GM23338 (cell line): ENCODE measurements around the gene NCOA6. TPM values are rescaled to one million over a fixed set of nuclear protein-coding genes. Genes with fewer than 3 reads are reported as not detected.
"Not testable (repeated sequence)": the region's sequence is repeated elsewhere in the genome, so short reads cannot be mapped to it uniquely, and the experiment has no call there.

Experiments
- ATAC-seq: fragments of 200-7000 bp; cut with Tn5 transposase; 3 replicates; pipeline ENCODE4 v1.9.1; 2020
- DNase-seq: peaks from one replicate; pipeline ENCODE4 v3.0.0-alpha.2; 2015; ENCODE audit warnings: low spot score
- H2AFZ ChIP-seq: fragments of 200-600 bp; sonication (generic); 2 replicates; pipeline ENCODE4 v1.8.0; 2016; ENCODE audit warnings: antibody characterized with exemption, mild to moderate bottlenecking, moderate library complexity
- H3F3A ChIP-seq: fragments of 200-600 bp; sonication (generic); replicated peaks from 2 replicates; pipeline ENCODE4 v1.8.0; 2017; ENCODE audit warnings: antibody characterized with exemption, mixed run types, low read depth
- H3K27ac ChIP-seq: fragments of 200-600 bp; sonication (generic); 2 replicates; pipeline ENCODE4 v1.6.1; 2016; ENCODE audit warnings: low read depth
- H3K27me3 ChIP-seq: fragments of 200-600 bp; sonication (generic); 2 replicates; pipeline ENCODE4 v1.8.0; 2016; ENCODE audit warnings: mild to moderate bottlenecking, mixed run types, moderate library complexity; ENCODE audit not compliant: insufficient read depth
- H3K36me3 ChIP-seq: fragments of 200-600 bp; sonication (generic); 2 replicates; pipeline ENCODE4 v1.8.0; 2016; ENCODE audit warnings: mild to moderate bottlenecking; ENCODE audit not compliant: insufficient read depth
- H3K4me1 ChIP-seq: fragments of 200-600 bp; sonication (generic); 2 replicates; pipeline ENCODE4 v1.8.0; 2016; ENCODE audit warnings: mild to moderate bottlenecking, moderate library complexity; ENCODE audit not compliant: insufficient read depth
- H3K4me2 ChIP-seq: fragments of 200-600 bp; sonication (generic); 2 replicates; pipeline ENCODE4 v1.7.1; 2017; ENCODE audit warnings: mixed run types
- H3K4me3 ChIP-seq: fragments of 200-600 bp; sonication (generic); 2 replicates; pipeline ENCODE4 v1.6.1; 2016; ENCODE audit warnings: mixed run types
- H3K79me2 ChIP-seq: fragments of 200-600 bp; sonication (generic); replicated peaks from 2 replicates; pipeline ENCODE4 v1.8.0; 2017; ENCODE audit warnings: mild to moderate bottlenecking; ENCODE audit not compliant: insufficient read depth
- H3K9me2 ChIP-seq: fragments of 200-600 bp; sonication (generic); 2 replicates; pipeline ENCODE4 v1.8.0; 2017; ENCODE audit not compliant: insufficient read depth
- H4K20me1 ChIP-seq: fragments of 200-600 bp; sonication (generic); replicated peaks from 2 replicates; pipeline ENCODE4 v1.8.0; 2017; ENCODE audit warnings: mild to moderate bottlenecking; ENCODE audit not compliant: insufficient read depth
- H3K27ac Mint-ChIP-seq: 2 replicates; pipeline ENCODE4 v1.8.0; 2020; ENCODE audit warnings: inconsistent platforms, mild to moderate bottlenecking, moderate library complexity, mixed read lengths
- H3K27me3 Mint-ChIP-seq: 3 replicates; pipeline ENCODE4 v1.8.0; 2022; ENCODE audit warnings: low read depth, mild to moderate bottlenecking, moderate library complexity, mixed read lengths, inconsistent platforms; ENCODE audit not compliant: insufficient read depth, poor library complexity
- H3K36me3 Mint-ChIP-seq: 3 replicates; pipeline ENCODE4 v1.8.0; 2021; ENCODE audit warnings: low read depth, mild to moderate bottlenecking, inconsistent platforms, moderate library complexity, mixed read lengths
- H3K4me1 Mint-ChIP-seq: 3 replicates; pipeline ENCODE4 v1.8.0; 2020; ENCODE audit warnings: mild to moderate bottlenecking, inconsistent platforms, mixed read lengths
- H3K4me3 Mint-ChIP-seq: 3 replicates; pipeline ENCODE4 v1.8.0; 2021; ENCODE audit warnings: moderate library complexity, mild to moderate bottlenecking, inconsistent platforms, mixed read lengths
- H3K9me3 Mint-ChIP-seq: 3 replicates; pipeline ENCODE4 v1.8.0; 2020; ENCODE audit warnings: moderate library complexity, mild to moderate bottlenecking, inconsistent platforms, mixed read lengths
- EZH2 ChIP-seq: fragments of 200-600 bp; sonication (generic); IDR thresholded peaks from one replicate; pipeline ENCODE4 v1.8.0; 2017; ENCODE audit warnings: antibody characterized with exemption, mild to moderate bottlenecking, low read depth; ENCODE audit not compliant: unreplicated experiment
- NANOG ChIP-seq: IDR thresholded peaks from 2 replicates; pipeline ENCODE4 v1.6.1; 2016; ENCODE audit warnings: antibody characterized with exemption, borderline replicate concordance
- polyA plus RNA-seq: library from polyadenylated mRNA; unstranded; fragments of >200 nt; fragmentation: Nextera tagmentation; extraction: Ambion mirVana; gene quantifications from 2 replicates; pipeline ENCODE4 v1.2.1, GENCODE V29; 2016
- total RNA-seq: library from RNA; depleted of rRNA; stranded (reverse); fragments of >200 nt; shearing (Covaris generic); gene quantifications from 2 replicates; pipeline ENCODE4 v1.2.3, GENCODE V29; 2014
- TF ChIP-seq, protein P1 (sequence below), 2 experiments: fragments of 200-600 bp in 1 of 2; sonication (generic) in 1 of 2; conservative IDR thresholded peaks; 2 replicates each; pipeline versions ENCODE4 v1.5.1 to v1.6.1; 2016 to 2017; ENCODE audit warnings: antibody characterized with exemption in 2 of 2, low read depth in 2 of 2, mild to moderate bottlenecking in 2 of 2, moderate library complexity in 1 of 2
- TF ChIP-seq, protein P2 (sequence below): fragments of 250-450 bp; sonication (Bioruptor Pico); IDR thresholded peaks from 2 replicates; pipeline ENCODE4 v1.5.0; 2020; ENCODE audit warnings: mild to moderate bottlenecking, moderate library complexity

The NCOA6 gene
- total and polyA plus RNA-seq, 2 experiments from 2014 or later, result 10.6 to 17.4 TPM

DNA sequence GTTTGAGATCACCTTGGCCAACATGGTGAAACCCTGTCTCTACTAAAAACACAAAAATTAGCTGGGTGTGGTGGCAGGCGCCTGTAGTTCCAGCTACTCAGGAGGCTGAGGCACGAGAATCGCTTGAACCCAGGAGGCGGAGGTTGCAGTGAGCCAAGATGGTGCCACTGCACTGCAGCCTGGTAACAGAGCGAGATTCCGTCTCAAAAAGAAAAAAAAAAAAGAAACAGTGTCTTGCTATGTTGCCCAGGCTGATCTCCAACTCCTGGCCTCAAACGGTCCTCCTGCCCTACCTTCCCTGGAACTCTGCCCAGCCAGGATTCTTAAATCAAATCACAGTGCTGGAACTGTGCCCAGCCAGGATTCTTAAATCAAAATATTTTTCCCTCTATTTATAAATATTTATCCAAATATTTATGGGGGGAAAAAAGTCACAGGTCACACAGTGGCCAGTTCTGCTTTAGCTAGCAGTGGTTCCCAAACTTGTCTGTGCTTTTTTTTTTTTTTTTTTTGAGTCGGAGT lies 17.4 kb downstream of the NCOA6 start:
- H3K27me3 Mint-ChIP-seq, H3K4me3 Mint-ChIP-seq, H3K36me3 ChIP-seq, H4K20me1 ChIP-seq, ATAC-seq, H3K27ac Mint-ChIP-seq, H3K4me3 ChIP-seq, DNase-seq, H3K27ac ChIP-seq, H3F3A ChIP-seq, H3K79me2 ChIP-seq, H3K9me3 Mint-ChIP-seq, H3K36me3 Mint-ChIP-seq, H3K27me3 ChIP-seq, H3K9me2 ChIP-seq, H3K4me1 Mint-ChIP-seq, H3K4me2 ChIP-seq, H3K4me1 ChIP-seq, H2AFZ ChIP-seq: not testable (repeated sequence)

DNA sequence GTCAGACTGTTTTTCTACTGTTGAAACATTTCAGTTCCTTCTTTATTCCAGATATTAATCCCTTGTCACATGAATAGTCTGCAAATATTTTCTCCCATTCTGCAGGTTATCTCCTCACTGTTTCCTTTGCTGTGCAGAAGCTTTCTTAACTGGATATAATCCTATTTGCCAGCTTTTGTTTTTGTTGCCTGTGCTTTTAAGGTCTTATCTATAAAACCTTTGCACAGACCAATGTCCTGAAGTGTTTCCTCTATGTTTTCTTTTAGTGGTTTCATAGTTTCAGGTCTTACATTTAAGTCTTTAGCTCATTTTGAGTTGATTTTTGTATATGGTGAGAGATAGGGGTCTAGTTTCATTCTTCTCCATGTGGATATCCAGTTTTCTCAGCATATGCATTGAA lies 19.2 kb downstream of the NCOA6 start:
- no peaks in the 10 kb centered on the region for H4K20me1 ChIP-seq
- H3K4me3 ChIP-seq, result no peak overlapping the region

More for the DNA sequence above, 19.2 kb downstream of the NCOA6 start:
- H3K36me3 Mint-ChIP-seq, result no peaks in the 10 kb centered on the region
- Histone ChIP-seq H3K27me3 (no peaks in the 10 kb centered on the region), H3K79me2 (no peaks in the 10 kb centered on the region), H3K36me3 (no peaks in the 10 kb centered on the region), H3K4me1 (peaks cover 4% of the 10 kb centered on the region; the same call in 1 of the 2 replicates), H2AFZ (no peak overlapping the region), H3F3A (no peaks in the 10 kb centered on the region), H3K27ac (no peak overlapping the region), H3K9me2 (no peaks in the 10 kb centered on the region), H3K4me2 (no peak overlapping the region)
- no peak overlapping the region for H3K27ac Mint-ChIP-seq
- no peaks in the 10 kb centered on the region for H3K9me3 Mint-ChIP-seq
- H3K4me3 Mint-ChIP-seq, result no peak overlapping the region
- TF ChIP-seq NANOG (no peak), EZH2 (no peak)
- TF ChIP-seq, protein P1, sequence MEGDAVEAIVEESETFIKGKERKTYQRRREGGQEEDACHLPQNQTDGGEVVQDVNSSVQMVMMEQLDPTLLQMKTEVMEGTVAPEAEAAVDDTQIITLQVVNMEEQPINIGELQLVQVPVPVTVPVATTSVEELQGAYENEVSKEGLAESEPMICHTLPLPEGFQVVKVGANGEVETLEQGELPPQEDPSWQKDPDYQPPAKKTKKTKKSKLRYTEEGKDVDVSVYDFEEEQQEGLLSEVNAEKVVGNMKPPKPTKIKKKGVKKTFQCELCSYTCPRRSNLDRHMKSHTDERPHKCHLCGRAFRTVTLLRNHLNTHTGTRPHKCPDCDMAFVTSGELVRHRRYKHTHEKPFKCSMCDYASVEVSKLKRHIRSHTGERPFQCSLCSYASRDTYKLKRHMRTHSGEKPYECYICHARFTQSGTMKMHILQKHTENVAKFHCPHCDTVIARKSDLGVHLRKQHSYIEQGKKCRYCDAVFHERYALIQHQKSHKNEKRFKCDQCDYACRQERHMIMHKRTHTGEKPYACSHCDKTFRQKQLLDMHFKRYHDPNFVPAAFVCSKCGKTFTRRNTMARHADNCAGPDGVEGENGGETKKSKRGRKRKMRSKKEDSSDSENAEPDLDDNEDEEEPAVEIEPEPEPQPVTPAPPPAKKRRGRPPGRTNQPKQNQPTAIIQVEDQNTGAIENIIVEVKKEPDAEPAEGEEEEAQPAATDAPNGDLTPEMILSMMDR (conservative IDR thresholded peaks at IDR 0.05; ENCODE audit: low read depth in 2 of 2), result no peak
- TF ChIP-seq, protein P2, sequence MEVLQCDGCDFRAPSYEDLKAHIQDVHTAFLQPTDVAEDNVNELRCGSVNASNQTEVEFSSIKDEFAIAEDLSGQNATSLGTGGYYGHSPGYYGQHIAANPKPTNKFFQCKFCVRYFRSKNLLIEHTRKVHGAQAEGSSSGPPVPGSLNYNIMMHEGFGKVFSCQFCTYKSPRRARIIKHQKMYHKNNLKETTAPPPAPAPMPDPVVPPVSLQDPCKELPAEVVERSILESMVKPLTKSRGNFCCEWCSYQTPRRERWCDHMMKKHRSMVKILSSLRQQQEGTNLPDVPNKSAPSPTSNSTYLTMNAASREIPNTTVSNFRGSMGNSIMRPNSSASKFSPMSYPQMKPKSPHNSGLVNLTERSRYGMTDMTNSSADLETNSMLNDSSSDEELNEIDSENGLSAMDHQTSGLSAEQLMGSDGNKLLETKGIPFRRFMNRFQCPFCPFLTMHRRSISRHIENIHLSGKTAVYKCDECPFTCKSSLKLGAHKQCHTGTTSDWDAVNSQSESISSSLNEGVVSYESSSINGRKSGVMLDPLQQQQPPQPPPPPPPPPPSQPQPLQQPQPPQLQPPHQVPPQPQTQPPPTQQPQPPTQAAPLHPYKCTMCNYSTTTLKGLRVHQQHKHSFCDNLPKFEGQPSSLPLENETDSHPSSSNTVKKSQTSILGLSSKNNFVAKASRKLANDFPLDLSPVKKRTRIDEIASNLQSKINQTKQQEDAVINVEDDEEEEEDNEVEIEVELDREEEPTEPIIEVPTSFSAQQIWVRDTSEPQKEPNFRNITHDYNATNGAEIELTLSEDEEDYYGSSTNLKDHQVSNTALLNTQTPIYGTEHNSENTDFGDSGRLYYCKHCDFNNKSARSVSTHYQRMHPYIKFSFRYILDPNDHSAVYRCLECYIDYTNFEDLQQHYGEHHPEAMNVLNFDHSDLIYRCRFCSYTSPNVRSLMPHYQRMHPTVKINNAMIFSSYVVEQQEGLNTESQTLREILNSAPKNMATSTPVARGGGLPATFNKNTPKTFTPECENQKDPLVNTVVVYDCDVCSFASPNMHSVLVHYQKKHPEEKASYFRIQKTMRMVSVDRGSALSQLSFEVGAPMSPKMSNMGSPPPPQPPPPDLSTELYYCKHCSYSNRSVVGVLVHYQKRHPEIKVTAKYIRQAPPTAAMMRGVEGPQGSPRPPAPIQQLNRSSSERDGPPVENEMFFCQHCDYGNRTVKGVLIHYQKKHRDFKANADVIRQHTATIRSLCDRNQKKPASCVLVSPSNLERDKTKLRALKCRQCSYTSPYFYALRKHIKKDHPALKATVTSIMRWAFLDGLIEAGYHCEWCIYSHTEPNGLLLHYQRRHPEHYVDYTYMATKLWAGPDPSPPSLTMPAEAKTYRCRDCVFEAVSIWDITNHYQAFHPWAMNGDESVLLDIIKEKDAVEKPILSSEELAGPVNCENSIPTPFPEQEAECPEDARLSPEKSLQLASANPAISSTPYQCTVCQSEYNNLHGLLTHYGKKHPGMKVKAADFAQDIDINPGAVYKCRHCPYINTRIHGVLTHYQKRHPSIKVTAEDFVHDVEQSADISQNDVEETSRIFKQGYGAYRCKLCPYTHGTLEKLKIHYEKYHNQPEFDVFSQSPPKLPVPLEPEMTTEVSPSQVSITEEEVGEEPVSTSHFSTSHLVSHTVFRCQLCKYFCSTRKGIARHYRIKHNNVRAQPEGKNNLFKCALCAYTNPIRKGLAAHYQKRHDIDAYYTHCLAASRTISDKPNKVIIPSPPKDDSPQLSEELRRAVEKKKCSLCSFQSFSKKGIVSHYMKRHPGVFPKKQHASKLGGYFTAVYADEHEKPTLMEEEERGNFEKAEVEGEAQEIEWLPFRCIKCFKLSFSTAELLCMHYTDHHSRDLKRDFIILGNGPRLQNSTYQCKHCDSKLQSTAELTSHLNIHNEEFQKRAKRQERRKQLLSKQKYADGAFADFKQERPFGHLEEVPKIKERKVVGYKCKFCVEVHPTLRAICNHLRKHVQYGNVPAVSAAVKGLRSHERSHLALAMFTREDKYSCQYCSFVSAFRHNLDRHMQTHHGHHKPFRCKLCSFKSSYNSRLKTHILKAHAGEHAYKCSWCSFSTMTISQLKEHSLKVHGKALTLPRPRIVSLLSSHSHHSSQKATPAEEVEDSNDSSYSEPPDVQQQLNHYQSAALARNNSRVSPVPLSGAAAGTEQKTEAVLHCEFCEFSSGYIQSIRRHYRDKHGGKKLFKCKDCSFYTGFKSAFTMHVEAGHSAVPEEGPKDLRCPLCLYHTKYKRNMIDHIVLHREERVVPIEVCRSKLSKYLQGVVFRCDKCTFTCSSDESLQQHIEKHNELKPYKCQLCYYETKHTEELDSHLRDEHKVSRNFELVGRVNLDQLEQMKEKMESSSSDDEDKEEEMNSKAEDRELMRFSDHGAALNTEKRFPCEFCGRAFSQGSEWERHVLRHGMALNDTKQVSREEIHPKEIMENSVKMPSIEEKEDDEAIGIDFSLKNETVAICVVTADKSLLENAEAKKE (CRISPR knock-in tag), result no peak
- no peak for ATAC-seq
- peaks cover 4% of the 10 kb centered on the region; the same call in 2 of the 3 replicates for H3K4me1 Mint-ChIP-seq
- no peaks in the 10 kb centered on the region for H3K27me3 Mint-ChIP-seq
- DNase-seq, result no peak
